GM18520 (cell line): ENCODE results near the gene ANO10.
"Not testable (repeated sequence)": the region's sequence is repeated elsewhere in the genome, so short reads cannot be mapped to it uniquely, and the experiment has no call there.

Source experiments
- ATAC-seq: cut with Tn5 transposase; IDR thresholded peaks from one replicate; pipeline ENCODE4 v1.9.1; 2021; ENCODE audit not compliant: unreplicated experiment

ANO10 gene

DNA sequence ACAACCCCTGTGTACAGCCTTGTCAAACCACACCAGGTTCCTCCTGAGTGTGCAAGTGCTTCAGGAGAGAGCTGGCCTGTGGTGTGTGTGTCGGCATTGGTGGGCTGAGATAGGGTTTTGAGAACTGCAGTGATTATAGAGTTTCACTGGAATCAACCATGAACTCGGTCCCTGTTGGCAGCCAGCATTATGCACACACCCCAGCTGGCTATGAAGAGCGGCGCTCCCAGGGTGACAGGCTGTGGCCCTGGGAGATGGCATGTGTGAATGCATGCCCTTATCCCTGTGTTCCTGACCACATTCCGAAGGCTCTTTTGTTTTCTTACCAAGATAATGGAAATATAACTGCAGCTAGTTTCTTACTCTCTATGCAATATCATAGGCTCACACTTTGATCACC, 233.6 kb downstream of the ANO10 start:
- ATAC-seq = no peak

DNA sequence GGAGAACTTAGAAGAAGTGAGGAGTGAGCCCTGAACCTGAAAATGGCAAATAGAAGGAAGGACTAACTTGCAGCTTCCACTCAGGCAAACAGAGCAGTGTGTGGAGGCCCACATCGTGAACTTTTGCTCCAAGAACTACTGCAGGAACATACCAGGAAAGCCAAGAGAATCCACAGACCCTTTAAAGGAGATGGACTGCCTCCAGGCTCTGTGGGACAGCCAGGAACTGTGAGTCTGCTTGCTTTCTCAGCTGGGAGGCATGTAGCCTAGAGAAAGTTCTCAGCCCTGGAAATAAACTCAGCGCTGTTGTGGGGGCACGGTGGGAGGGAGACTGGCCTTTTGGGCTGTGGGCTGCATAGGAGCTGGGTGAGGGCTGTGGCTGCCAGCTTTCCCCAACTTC, 242.5 kb downstream of the ANO10 start:
- ATAC-seq = no peak

DNA sequence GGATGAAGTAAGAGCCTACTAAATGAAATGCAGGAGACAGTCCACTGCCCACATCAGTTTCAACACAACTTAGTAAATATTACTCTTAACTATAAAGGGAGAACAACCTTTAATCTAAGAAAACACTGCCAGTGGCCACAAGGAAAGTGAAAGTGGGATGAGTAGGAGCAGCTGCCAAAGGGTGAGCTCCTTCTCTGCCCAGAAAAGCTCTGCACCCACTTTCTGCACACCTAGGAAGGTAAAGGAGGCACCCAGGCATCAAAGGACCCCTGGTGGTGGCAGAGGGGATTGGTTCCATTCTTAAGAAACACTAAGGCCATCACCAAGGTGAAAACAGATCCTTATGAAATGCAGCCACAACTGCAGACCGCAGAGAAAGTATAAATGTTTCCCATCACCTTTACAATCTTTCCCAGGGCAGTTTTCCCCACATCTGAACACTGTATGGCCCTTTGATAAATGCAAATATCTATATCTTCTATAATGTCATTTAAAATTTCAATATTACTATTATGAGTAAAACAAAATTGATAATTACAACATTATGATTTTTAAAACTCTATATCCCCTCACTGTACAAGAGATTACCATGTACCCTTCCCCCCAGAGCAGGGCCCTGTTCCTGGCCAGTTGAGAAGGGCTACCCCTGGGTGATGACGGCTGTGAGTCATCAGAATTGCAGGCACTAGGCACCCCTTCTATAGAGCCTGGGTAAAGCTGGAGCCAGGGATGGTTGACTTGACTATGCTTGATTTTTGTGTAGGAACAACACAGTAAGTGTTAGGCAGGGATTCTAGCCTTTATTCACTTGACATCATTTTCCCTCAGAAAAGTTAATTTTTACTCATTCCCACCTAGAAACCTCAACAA, 243.5 kb downstream of the ANO10 start:
- ATAC-seq = no peak

DNA sequence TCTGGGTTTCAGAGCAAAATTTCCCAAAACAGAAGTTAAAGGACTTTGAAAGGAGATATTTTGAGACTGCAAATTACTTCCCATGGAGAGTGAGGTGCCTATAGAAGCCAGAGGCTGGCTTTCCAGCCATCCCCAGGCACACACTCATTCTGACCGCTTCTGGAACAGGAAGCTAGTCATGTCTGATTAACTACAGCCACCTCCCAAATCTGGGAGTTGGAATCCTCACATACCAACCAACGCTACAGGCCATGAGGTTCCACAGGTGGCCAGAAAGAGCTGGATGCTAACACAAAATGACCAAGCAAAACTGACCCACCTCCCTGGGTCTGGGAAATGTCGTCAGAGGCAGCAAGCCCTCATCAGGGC, 248.3 kb downstream of the ANO10 start:
- ATAC-seq = no peak

DNA sequence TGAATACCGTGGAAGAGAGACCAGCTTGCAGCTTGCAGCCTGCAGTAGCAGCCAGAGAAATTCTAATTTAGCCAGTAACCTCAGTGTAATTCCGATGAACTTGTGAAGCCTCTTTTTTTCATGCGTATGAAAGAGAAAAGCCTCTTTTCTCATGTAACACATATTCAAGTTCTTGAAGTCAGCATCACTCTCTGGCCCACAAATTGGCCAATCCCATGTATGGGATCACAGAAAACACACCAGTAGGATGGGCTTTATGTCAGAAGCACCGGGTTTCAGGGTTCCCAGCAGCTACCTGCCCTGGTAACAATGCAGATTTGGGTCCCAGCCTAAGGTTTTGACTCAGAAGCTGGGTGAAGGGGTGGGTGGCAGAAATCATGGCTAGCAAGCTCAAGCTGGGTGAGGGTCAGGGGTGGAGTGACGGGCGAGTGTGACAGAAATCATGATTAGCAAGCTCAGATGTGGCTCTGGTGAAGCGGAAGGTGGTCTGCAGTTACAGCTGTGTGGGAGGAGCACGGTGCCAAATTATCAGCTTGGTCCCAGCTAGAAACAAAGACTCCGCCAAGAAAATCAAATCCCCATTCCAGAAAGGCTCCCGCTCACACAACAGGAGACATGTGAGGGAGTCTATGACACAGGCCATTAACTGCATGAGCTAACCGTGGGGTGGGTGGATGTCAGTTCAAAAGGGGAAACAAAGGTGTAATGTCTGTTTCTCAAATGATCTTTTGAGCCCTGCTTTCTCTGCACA, 248.8 kb downstream of the ANO10 start:
- ATAC-seq = no peak

DNA sequence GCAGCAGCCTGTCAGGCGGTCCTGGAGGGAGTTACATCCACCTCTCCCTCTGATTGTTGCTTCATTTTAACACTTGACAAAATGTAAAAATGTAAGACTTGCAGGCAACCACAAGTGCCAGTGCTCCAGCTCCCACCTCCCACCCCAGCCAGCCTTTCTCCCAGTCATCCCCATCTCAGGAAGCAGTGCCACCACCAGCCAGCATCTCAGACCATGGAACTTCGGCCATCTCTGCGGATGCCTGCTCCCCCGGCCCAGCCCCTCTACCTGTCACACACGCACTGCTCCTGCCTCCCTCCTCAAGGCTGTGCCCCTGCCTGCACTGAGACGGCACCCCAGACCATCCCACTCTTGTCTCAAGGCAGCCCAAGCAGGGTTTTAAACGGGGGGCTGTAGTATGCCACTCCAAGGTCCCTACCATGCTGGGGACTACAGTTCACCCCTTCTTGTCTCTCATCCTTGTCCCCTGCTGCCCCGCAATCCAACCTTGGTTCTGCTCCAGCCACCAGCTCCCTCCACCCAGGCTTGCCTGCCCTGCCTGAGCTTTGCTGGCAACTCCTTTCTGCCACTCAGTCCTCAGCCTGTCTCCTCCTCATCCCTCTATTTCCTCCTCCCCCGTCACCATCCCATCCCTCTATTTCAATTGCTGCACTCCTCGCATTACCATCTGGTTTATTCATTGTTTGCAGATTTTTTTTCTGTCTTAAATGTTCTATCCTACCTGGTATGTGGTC, 249.6 kb downstream of the ANO10 start:
- ATAC-seq = no peak

DNA sequence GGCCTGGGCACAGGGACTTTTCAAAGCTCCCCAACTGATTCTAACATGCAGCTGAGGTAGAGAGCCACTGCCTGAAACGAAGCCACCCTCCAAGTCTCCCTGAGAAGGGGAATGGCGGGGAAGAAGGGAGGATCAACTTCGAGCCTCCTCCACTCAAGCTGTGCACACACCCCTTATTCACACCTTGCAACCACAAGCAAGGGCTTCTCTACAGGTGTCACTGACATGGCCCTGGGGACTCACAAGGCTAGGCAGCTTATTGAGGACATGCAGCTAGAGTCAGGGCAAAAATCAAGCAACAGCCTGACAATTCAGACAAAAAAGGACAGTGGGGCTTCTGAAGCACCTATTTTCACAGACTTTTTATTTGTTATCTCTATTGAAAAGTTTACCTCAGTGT, 250.3 kb downstream of the ANO10 start:
- no peak for ATAC-seq

DNA sequence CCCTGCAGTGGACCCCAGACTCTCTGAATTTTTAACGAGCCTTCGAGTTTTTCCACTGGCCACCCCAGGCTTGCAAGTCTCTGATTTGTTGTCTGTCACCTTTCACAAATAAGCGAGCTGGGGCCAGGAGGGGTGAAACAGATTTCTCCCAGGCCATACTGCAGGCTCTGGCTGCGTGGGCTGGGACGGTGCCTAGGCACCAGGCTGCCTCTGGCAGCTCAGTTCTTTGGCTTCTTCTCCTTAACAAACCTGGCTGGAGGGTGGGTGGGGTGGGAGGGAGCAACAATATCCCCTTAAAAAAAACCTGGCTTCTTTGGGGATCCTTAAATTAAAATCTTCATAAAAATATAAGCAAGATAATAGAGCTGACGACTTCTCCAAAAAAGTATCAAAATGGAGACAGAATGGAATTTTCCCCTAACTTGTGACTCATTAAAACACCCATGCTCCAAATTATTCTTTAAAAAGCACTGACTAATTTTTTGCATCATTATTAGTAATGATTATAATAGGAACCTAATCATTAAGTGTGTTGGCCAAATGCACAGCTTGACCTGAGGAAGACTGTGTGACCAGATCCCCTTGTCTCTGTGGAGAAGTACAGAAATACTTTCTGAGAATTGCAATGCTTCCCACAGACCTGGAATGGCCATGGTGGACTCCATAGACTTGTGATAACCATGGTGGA, 251.4 kb downstream of the ANO10 start:
- no peak for ATAC-seq

DNA sequence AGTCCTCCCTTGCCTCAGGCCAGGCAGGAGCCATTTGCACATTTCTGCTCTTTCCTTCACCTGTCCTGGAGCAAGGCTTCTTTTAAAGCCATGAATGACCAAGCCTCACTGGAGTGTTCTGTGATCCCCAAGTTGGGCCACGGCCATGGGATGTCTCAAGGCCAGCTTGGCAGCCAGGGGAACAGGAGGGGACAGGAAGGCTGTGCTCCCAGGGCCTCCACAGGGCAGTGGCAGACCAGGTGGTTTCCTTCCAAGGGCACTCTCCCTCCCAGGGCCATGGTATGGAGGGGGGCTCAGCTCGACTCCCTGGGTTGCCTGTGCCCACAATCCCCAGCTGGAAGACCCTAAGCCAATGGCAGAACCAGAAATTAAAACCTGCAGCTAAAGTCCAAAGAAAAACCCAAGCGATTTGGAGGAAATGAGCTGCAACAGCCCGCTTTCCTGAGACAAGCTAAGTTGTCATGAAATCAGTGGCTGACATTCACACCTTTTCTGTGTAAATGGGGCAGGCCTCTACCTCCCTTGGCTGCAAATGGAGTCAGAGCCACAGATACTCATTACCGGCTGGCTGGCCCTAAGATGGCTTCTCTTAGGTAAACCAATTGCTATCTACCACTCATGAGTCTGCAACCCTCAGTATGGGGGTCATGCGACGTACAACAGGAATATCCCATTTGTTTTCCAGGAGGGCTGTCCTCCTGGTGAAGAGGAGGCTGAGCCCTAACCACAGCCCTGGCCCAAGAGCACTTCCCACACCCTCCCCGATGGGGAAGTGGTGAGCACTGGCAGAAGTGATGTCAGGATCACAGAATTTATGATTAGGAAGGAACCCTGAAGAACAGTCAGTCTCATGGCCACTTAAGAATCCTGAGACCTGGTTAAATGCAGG, 252.2 kb downstream of the ANO10 start:
- no peak for ATAC-seq

DNA sequence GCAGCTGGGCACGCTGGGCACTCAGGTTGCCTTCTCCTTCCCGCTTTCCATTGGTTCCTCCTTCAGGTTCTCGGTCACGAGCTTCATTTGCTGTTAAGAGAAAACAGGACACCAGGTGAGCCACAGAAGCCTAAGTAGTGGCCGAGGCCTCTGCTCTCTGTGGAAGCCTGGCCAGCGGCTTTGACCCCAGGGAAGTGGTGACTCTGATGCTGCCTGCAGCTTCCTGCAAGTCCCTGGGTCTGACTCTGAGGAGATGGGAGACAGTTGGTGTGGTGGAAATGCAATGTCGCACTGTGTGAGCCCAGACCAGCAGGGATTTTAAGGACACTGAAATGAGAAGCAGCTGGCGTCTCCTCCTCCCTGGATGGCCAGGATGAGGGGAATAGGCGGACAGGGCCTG, 254.9 kb downstream of the ANO10 start:
- no peak for ATAC-seq

DNA sequence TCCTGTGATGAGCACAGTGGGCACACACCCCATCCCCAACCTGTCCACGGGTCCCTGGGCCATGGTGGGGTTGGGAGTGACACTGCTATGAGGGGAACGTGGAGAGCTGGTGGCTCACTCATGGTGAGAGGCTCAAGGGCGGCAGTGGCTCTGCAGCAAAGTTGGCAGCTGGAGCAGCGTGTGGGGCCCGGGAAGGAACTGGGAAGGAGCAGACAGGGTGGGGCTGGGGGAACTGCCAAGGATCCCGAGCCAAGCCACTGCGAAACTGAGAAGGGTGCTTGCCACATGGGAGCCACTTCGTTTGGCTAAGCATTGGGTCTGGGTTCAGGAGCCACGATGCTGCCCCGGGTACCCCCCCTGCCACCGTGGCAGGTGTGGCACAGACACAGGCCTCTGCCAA, 255.3 kb downstream of the ANO10 start:
- no peak for ATAC-seq

DNA sequence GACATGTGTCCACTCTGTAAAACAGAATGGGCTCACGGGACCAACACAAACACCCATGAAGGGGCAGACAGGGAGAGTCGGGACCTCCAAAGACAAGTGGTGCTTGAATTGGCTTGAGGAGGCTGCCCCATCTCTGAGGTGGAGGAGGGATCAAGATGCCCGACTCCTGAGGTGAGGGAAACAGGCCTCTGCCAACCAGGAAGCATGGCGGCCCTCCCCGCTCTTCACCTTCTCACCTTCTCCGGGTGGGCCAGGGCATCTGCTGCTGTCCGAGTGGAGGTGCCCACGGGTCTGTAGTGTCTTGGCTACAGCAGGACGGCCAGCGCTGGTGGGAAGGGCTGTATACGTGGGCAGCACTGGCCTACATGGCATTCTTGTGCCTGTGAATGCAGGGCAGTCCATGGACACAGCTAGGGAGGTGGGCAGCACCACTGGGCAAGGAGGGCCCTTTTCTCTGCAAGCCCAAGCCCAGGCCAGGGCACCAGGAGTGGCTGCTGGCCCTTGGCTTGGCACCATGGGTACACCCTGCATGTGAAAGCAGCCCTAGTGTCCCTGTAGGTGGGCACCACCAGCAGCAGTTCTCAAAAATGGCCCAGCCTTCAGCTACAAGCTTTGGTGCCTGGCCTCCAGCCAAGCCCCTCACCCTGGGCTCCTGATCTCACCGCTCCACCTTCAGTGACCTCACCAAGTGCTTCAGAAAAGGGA, 256.1 kb downstream of the ANO10 start:
- ATAC-seq = no peak

DNA sequence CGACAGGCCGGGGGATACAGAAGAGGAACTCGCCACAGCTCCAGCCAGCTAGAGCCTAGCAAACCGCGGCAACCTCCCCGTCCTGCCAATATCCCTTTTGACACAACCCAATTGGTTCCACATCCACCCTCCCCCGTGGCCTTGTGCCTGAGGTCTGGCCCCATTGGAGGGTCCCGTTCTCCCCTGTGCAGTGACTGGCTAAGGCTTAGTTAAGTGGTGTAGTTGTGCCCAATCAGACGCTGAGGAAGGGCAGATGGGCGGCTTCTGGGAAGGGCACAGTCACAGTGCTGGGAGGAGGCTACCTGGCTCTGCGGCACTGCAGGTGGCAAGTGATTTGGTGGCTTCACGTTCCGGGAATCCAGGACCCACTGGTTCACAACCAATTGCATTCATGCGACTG, 256.9 kb downstream of the ANO10 start:
- ATAC-seq = no peak

DNA sequence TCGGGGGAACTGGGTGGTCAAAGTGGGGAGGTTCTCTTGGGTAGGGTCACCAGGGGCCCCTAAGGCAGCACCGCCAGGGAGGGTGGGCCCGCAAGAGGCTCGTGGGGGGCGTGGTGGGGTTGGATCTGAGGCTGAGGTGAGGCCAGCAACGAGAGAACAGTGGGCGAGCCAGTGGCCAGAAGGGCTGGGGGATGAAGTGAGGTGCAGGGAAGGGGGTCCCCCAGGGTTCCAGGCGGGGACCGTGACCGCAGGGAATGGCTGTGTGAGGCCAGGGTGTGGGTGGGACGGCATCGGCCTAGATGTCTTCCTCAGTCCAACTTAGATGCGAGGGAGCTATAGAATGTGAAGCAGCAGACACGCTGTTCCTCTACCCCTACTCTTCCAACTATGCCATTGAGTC, 257.3 kb downstream of the ANO10 start:
- no peak for ATAC-seq

DNA sequence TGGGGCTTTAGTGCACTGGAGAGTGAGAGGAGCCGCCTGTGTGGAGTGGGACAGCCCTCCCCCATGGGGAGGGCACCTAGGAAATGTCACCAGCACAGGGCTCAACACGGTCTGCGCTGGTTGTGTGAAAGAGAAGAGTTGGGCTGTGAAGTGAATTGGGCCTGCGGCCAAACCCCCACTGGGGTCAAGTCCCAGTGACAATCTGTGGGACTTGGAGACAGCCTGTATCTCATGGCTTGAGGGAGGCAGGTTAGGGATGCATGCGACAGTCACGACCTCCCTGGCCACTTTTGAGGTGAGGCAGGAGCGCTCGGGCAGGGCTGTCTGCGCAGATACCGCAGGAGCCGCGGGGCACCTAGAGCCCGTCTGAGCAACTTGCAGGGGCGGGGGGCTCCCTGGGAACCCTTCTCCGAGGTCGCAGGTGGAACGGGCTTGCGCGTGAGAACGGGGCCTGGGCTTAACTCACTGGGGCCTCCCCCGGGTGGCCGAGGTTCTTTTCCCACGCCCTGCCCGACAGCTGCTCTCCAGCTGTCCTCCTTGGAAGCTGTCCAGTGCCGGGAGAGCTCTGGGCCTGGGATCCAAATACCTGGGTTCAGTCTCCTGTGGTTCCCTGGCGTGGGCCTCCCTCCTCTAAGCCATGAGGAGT, 258.1 kb downstream of the ANO10 start:
- no peak for ATAC-seq

DNA sequence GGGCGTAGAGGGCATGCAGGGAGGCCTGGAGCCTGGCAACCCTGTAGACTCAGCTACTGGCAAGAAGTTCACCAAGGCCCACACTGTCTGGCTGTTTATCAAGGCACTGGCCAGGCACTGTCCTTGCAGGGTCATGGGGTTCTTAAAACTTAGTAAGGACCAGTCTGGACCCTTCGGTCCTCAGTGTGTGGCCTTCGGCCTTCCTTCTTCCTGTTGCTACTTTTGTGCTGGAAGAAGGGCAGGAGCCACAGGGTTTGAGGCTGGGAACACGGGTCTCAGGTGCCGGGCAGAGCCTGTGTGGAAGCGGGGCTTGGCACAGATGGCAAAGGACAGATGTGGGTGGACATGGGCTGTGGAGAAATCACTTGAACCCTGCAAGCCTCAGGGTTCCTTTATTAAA, 258.9 kb downstream of the ANO10 start:
- ATAC-seq = no peak

DNA sequence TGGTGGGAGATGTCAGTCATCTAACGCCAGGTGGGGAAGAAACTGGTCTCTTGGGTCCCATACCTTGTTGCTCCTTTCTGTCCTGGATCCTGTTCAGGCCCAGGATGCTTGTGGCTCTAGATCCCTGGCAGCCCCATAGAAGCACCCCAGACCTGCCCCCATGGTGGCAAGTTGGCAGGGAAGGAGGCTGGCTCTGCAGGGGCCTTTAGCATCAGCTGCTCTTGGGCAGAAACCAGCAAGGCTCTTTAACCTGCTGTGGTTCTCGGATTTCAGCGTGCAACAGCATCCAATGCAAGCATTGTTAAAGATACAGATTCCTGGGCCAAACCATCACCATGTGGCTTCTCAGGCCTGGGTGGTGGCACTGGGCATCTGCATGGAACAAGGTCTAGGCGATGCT, 259.6 kb downstream of the ANO10 start:
- no peak for ATAC-seq

DNA sequence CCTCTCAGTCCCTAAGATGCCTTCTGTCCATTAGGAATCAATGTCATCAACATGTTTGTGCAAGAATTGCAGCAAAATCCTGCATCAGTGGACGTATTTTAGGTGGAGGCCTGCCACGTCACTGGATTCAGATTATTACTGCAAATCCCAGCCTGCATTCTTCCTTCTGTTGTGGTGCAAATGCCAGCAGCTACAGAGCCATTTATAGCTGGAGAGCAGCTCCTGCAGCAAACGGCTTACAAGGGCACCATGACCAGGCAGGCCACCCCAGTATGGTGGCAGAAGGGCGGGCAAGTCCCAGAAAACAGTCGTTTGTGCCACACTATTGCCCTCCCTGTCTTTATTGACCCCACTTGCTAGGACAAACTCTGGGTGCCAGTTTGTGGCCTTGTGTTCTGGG, 260.7 kb downstream of the ANO10 start:
- no peak for ATAC-seq

DNA sequence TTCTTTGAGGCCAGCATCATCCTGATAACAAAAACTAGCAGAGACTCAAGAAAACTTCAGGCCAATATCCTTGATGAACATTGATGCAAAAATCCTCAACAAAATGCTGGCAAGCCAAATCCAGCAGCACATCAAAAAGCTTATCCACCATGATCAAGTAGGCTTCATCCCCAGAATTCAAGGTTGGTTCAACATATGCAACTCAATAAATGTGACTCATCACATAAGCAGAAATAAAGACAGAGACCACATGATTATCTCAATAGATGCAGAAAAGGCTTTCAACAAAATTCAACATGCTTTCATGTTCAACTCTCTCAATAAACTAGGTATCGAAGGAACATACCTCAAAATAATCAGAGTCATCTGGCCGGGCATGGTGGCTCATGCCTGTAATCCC, 265.8 kb downstream of the ANO10 start:
- ATAC-seq = not testable (repeated sequence)
